NCI-H460 (cell line): ENCODE data around the gene NOXO1. TPM values are rescaled to one million over a fixed set of nuclear protein-coding genes. Genes with fewer than 3 reads are reported as not detected.
"Not testable (repeated sequence)": the region's sequence is repeated elsewhere in the genome, so short reads cannot be mapped to it uniquely, and the experiment has no call there.

ENCODE experiments used
- DNase-seq: peaks from one replicate; pipeline ENCODE4 v3.0.0-alpha.2; 2016; ENCODE audit warnings: low read depth; ENCODE audit errors: extremely low read depth
- total RNA-seq: library from RNA; depleted of rRNA; stranded (reverse); fragments of >200 nt; shearing (Covaris generic); gene quantifications from 2 replicates; pipeline ENCODE4 v1.2.3, GENCODE V29; 2014

Gene NOXO1
- total RNA-seq, 1 experiment from 2014 or later, result 0.84 TPM

DNA sequence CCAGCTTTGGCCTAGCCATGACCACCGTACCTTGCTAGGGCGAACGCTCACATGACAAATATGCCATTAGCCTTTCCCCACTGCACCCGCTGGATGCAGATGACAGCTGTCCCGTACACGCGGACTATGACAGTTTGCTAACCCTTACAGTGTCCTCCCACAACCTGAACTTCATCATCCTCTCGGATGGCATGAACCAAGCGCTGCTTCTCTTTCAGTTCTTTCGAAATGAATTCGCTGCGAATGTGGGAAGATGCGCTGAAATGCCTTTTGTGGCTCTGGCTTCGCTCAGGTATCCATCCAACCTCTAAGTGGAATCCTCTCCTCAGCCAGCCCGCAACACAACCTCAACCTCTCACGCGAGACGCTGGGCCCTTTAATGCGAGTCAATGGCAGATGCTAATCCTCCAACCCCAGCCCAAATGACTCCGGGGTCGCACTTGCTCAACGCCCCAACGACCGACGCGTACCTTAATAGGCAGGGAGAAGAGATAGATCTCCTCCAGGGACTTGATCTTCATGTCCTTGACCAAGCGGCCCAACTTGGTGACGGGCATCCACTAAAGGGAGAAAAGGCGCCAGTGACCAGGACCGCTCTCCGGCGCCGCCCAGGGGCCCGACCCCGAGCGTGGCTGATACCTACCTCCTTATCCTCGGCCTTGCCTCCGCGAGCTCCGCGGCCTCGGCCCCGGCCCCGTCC lies 17.3 kb downstream of the NOXO1 start:
- DNase-seq, result no peak

DNA sequence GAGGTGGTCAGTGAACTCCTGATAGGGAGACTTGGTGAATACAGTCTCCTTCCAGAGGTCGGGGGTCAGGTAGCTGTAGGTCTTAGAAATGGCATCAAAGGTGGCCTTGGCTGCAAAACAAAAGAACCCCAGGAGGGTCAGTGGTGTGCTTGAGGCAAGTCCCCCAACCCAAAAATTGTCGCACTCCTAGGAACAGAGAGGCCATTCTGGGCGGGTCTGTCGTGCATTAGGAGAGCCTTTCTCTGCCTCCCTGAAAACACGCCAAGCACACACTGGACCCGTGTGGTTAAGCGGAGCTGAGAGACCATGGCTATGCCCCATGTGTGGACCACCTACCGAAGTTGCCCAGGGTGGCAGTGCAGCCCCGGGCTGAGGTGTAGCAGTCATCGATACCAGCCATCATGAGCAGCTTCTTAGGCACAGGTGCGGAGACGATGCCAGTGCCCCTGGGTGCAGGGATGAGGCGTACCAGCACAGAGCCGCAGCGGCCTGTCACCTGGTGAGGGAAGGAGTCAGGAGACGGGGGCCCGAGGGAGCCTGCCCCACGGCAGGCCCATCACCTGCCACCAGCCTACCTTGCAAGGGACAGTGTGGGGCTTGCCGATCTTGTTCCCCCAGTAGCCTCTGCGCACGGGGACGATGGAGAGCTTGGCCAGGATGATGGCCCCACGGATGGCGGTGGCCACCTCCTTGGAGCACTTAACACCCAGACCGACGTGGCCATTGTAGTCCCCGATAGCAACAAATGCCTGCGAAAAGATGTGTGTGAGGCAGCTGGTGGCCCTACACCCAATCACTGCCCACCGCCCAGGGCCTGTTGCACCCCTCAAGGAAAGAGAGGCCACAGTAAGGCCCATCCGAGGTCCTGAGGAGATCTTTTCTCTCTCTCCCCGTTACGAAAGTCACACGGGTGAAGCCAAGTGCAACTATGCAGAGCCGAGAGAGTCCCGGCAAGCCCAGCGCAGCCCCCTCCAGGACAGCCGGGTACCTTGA lies 18.8 kb downstream of the NOXO1 start:
- DNase-seq, result not testable (repeated sequence)

DNA sequence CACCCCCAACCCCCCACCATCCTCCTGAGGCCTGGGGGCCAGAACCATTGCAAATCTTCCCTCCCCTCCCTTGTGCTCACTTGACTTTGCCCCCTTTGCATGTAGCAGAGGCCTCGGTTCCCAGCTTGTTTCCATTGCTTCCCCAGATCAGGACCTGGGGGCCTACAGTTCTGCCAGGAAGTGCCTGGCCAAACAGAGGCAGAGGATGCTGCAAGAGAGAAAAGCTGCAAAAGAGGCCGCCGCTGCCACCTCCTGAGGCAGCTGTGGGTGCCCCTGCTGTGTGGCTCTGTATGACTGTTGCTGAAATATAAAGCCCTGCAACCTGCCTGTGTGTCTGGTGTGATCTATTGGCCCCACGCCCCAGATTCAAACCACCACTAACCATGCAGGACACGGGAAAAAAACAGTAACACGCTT lies 19.6 kb downstream of the NOXO1 start:
- no peak for DNase-seq

DNA sequence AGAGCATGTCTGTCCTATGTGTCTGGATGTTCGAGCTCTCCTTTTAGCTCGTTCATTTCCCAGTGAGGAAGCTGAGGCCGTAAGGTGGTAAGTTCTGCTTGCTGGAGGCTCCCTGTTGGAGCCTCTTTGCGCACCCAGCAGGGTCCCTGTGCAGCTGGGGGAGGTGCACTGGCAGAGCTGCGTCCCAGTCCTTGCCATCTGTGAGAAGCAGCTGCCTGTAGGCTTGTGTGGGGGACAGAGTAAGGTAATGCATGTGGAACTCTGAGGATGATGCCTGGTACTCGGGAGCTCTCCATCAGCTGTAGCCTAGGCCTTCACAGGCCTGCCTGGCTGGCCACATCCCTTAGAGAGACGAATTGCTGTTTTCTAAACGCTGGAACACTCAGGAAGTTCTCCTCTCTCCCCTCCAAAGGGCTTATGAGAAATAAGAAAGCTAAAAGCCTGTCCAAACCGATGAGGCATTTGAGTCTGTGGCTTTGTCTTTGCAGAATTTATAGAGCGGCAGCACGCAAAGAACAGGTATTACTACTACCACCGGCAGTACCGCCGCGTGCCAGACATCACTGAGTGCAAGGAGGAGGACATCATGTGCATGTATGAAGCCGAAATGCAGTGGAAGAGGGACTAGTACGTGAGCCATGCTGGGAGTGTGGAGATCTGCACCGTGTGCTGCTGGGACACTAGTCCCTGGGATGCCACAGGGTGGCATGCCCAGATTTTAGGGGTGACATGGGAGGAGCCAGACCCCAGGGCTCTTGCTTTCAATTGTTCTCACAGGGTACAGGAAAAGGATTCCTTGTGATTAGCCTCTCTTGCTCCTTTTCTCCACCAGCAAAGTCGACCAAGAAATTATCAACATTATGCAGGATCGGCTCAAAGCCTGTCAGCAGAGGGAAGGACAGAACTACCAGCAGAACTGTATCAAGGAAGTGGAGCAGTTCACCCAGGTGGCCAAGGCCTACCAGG lies 20.3 kb downstream of the NOXO1 start:
- peak; percentile 55 for DNase-seq

DNA sequence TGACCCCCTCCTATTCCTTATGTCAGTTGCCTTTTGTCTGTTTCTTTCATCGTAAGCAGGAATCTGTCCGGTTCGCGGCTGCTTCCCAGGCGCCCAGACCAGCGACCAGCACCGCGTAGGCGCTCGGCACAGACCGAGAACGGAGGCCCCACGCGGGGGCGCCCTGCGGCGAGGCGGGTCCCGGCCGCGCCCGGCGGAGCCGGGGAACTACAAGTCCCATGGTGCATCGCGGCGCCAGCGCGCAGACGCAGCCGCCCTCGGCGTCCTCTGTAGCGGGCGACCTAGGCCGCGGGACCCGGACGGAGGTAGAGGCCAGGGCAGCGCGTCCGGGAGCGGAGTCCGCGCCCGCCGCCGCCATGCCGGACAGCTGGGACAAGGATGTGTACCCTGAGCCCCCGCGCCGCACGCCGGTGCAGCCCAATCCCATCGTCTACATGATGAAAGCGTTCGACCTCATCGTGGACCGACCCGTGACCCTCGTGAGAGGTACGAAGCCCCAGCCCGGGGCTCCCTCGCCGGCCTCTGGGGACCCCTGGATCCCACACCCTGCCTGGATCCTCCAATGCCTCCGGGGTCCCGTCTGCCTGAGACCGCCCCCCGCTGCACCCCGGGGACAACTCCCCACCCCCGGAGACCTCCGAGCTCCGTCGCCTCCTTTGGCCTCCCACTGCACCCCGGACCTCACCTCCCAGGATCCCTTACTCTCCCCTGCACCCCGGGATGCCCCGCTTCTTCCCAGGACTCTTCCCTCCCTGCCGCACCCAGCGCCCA lies 21.8 kb downstream of the NOXO1 start, which contains the start of gene NDUFB10:
TSS of gene NDUFB10 (plus strand) at position 270 of the 771 bp plus-strand sequence. CDS start at position 357, 87 bp downstream.
- peak; percentile 89 for DNase-seq

DNA sequence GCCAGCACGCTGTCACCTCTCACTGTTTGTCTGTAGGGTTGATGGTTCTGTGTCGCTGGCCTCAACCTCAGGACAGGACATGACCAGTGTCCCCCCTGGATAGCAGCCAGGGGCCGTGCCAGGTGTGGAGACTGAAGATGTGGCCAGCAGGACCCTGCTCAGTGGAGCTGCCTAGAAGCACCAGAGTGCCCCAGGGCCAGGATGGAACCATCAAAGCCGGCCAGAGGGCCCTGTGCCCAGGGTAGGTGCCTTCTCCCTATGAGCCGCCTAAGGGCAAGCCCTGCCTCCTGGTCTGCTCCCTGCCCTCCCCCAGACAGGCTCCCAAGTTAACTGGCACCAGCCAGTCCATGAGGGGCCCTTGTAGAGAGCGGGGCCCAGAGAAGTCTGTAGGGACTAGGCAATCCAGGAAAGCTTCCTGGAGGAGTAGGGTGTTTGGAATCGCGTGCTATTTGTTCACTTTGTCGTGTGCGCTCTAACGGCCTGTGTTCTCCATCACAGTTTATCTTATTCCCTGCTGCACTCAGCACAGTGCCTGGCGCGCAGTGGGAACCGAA lies 22.5 kb downstream of the NOXO1 start:
- no peak for DNase-seq

DNA sequence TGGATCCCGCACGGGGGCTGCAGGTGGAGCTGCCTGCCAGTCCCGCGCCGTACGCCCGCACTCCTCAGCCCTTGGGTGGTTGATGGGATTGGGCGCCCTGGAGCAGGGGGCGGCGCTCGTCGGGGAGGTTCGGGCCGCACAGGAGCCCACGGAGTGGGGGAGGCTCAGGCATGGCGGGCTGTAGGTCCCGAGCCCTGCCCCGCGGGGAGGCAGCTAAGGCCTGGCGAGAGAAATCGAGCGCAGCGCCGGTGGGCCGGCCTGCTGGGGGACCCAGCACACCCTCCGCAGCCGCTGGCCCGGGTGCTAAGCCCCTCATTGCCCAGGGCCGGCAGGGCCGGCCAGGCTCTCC lies 23.2 kb downstream of the NOXO1 start:
- not testable (repeated sequence) for DNase-seq

DNA sequence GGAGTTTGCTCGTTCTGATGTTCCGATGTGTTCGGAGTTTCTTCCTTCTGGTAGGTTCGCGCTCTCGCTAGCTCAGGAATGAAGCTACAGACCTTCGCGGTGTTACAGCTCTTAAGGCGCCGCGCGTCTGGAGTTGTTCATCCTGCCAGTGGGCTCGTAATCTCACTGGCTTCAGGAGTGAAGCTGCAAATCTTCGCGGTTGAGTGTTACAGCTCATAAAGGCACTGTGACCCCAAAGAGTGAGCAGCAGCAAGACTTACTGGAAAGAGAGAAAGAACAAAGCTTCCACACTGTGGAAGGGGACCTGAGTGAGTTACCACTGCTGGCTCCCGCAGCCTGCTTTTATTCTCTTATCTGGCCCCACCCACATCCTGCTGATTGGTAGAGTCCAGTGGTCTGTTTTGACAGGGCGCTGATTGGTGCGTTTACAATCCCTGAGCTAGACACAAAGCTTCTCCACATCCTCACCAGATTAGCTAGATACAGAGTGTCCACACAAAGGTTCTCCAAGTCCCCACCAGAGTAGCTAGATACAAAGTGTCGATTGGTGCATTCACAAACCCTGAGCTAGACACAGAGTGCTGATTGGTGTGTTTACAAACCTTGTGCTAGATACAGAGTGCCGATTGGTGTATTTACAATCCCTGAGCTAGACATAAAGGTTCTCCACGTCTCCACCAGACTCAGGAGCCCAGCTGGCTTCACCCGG lies 23.7 kb downstream of the NOXO1 start:
- DNase-seq, result not testable (repeated sequence)

DNA sequence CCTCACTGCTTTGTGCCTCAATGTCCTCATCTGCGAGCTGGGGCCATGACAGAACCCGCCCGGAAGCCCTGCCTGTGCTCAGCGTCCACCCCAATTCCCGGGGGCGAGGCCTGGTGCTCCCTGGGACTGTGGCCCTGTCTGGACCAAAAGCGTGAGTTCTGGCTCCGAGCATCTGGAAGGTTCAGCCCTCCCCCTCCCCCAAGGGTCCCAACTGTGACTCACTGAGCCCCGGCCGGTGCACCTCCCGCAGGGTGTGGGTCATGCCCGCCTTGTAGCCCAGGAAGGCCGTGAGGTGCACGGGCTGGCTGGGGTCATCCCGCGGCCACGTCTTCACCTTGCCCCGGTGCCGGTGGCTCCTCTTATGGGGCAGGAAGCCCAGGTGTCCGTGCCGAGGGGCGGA lies 27.5 kb downstream of the NOXO1 start:
- DNase-seq, result no peak

DNA sequence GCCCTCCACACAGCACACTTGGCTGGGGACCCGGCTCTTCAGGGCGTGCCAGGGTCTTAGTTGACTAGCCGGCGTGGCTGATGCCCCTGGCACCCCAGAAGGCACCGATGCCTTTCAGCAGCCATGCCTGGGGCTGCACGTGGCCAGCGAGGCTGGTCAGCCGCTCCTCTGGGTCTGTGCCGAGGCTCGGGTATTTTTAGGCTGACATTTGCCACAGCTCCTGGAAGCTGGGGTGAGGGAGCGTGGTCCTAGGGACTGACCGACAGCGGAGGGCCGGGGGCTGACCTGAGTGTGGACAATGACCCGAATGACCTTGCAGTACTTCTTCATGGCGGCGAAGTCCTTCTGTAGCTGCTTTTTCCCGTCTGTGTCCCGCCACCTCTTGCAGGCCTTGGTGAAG lies 30.7 kb downstream of the NOXO1 start:
- no peak for DNase-seq

DNA sequence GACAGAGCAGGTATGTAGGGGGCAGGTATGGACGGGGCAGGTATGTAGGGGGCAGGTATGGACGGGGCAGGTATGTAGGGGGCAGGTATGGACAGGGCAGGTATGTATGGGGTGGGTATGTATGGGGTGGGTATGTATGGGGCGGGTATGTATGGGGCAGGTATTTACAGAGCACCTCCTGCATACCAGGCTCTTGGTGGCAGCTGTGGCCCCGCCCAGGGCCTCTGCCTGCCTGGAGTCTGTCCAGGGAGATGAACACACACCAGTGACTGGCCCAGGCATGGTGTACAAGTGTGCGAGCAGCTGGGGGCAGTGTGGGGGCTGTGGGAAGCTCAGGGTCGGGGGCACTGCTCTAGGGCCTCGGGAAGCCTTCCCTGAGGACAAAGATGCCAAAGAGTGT lies 31.2 kb downstream of the NOXO1 start:
- DNase-seq, result no peak

DNA sequence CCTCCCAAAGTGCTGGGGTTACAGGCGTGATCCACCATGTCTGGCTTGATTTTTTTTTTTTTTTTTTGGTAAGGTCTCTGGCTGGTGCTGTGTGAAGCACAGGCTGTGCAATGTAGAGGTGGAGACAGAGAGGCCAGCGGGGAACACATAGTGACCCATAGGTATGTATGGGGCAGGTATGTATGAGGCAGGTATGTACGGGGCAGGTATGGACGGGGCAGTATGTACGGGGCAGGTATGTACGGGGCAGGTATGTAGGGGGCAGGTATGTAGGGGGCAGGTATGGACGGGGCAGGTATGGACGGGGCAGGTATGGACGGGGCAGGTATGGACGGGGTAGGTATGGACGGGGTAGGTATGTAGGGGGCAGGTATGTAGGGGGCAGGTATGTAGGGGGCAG lies 31.8 kb downstream of the NOXO1 start:
- DNase-seq, result no peak

DNA sequence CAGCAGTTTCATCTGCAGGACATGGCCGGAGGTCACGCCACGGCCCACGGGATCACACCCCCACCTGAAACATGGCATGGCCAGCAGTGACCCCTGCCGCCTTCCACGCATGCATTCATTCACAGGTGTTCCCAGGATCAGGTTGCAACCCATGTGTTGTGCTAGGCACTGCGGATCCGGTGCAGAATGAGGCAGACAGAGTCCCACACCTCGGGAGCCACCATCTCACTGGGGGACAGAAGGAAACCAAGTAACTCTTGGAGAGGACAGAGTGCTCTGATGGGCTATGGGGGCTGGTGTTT lies 33.9 kb downstream of the NOXO1 start:
- DNase-seq, result no peak

DNA sequence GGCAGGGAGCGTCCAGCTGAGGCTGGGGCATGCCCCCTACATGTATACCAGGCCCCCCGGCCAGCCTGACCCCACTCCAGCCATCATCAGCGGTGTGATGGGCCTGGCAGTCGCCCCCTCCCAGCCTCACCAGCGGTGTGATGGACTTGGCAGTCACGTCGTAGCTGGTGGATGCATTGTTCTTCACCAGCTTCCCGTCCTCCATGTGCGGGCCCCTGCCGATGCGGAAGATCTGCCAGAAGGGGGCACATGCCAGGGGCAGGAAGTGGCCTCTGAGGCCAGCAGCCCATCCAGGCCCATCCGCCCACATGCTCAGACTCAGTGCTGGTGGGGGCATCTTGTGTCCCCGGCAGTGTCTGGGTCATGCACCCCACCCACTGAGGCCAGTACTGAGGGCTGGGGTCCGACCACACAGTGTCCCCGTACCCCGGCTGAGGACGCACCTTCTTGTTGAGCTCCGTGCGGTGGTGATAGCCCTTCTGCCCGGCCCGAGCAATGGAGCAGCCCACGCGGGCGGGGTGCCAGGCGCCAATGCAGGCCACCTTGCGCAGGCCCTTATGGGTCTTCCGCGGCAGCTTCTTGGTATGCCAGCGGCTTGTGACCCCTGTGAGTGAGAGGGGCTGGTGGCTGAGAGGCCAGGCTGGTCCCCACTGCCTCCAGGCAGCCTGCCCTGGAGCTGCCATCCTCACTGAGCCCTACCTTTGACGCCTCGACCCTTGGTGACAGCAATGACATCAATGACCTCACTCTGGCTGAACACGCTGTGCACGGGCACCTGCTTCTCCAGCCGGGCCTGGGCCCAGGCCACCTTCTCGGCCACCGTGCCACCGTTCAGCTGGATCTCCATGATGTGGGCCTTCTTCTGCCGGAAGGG lies 34.5 kb downstream of the NOXO1 start:
- DNase-seq, result no peak

DNA sequence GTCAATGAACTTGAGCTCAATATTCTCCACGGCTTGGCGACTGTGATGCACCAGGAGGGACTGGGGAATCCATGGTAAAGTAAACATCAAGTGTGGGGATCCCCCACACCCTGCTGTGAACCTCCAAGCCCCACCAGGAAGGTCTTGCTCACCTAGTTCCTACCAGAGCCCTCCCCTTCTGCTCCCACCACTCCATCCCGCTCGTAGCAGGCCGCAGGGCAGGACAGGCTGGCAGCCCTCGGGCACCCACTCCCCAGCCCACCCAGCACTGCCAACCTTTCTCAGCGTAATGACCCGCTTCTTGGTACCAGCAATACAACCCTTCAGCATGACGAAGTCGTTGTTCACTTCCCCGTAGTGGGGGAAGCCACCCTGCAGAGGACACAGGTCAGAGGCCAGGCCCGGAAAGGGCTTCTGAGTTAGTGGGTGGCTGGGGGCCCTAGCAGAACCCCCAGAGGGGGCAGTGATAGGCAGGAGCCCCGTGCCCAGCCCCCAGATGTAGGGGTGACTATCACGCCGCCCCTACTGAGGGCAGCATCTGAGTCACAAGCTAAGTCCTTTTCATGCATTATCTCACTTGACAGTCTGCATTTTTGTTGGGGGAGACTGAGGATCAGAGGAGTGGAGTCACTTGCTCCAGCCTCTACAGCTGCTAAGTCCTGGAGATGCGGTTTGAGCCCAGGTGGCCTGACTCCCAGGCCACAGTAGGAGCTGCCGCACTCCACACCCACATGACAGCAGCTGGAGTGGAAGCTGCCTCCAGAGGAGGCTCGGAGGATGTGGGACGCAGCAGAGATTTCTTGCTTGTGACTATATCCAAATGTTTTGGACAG lies 35.5 kb downstream of the NOXO1 start:
- DNase-seq, result no peak

DNA sequence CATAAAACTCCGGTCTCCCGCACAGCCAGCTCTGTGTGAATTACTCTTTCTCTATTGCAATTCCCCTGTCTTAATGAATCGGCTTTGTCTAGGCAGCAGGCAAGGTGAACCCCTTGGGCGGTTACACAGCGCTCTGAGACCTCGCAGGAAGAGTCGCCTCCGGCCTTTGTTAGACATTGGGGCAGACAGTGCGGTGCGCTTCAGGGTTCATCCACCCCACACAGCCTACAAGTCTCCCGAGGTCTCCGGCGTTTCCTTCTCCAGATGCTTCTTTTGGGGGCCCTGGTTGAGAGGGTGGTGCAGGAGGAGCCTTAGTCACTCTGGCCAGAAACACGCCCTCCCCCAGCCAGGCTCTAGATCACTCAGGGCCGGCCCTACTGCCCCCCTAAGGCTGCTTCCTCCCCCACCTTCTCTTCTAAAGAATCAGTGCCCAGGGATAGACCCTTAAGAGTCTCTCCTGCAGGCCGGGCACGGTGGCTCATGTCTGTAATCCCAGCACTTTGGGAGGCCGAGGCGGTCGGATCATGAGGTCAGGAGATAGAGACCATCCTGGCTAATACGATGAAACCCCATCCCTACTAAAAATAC lies 36.6 kb downstream of the NOXO1 start:
- no peak for DNase-seq
